Measurements from ENCODE around the gene RALA.
A peak's percentile ranks its signal among the peaks of the same experiment; 100 is the strongest.

RALA gene

DNA sequence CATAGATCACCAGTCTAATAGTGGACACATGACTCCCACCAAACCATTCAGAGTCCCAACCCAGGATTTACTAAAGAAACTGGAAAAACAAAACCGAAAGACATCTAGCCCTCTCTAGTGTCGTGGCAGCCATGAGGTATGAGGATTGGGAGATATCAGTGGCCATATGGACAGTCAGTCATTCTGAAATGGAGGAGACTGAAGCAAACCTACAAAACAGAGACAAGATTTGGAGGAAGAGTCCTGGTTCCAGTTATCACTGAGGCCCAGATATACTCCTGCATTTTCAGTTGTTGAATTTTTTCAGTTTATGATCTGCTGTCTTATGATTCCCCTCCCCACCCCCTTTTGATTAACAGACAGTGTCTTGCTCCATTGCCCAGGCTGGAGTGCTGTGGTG lies 9.1 kb upstream of the RALA start:
- no peak for DNase-seq

DNA sequence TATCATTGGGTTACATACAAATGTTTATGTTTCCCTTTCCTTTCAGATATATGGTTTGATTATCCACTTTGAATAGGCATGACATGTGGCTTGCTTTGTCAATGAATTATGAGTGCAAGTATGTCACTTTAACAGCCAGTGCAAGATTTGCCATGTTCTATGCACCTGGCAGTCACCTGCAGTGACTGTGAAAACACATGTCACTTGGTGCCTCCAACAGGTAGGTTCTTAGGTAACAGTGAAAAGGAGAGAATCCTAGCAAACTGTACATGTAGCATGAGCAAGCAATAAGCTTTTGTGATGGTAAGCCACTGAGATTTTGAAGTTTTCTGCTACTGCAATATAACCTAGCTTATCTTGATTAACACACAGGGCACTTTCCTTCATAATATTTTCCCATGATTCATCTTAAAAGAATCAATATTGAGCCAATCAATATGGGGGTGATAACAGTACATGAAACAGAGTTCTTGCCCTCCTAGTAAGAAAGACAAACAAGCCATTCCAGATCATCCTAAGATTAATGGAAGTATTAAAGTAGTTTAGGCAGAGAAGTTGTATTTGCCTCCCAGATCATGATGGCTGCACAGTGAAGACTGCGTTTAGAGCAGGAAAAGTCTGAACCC lies 7.9 kb upstream of the RALA start:
- no peak for DNase-seq

DNA sequence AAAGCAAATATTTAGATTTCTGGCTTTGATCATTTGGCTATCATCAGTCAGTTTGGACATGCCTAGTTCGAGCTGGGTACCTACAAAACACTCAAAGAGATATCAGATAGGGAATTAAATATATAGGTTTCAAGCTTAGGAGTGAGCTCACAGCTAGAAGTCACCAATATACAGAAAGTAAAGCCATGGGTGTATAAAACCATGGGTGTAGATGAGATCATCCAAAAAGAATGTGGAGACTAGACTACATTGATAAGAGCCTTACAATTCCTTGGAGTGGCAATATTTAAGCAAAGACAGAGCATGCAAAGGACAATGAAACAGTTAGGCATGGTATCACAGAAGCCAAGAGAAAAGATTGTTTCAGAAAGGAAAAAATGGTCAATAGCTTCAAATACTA lies 7.2 kb upstream of the RALA start:
- DNase-seq: no peak

GRCh38 chr7:39617005-39617404 lies 6.4 kb upstream of the RALA start:
- DNase-seq: no peak

DNA sequence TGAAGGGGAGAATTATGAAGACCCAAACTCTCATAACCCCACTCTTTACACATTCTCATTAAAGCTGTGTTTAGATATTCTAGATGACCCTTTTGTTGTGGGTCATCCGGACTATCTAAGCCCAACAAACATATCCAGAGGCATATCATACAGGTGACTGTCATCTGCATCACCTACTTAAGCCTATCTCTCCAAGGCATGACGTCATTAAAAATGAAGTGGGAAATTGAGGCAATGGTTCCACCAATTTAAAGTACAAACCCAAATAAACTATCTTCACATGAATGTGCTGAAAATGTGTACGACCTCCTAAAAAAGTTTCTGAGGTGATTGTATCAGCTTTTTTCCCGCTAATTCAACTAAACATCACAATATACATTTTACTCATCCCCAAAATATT lies 4.5 kb upstream of the RALA start:
- DNase-seq: no peak

- no peak for DNase-seq
Observed at GRCh38 chr7:39620486-39620885, 2.9 kb upstream of the RALA start.

GRCh38 chr7:39621261-39621660 lies 2.1 kb upstream of the RALA start:
- no peak for DNase-seq

DNA sequence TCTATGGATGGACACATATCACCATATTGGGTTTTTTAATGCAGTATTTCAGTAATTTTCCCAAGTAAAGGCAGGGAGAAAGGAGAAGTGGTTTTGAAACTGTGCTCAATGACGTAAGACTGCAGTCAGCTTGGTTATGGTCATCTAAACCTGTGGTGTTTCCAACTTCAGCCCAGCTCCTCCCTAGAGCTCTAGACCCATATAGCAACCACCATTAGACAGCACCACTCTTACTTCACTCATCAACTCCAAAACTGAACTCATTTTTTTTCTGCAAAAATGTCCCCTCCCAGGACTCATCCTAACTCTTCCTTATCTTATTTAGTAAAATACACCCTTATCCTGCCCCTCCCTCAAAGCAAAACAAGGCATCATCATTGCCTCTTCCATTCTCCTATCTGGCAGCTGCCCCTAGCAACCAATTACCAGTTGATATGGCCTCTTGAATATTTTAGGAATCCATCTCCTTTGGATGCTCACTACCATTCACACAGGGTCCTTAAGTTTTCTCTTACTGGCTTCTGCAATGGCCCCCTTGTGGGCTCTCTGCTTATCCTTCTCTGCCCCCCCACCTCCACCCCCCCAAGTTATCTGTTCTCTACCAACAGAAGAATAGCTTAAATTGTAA lies 1.5 kb upstream of the RALA start:
- DNase-seq: peak in 1 of 2 donors; percentile 42

- no peak for DNase-seq
Observed at GRCh38 chr7:39622609-39623008, 763 bp upstream of the RALA start.

- no peak for DNase-seq
Observed at GRCh38 chr7:39623732-39624441, 515 bp downstream of the RALA start.

- peak; percentile 33 to 44 for DNase-seq
Observed at GRCh38 chr7:39624442-39624807, 1.1 kb downstream of the RALA start.

DNA sequence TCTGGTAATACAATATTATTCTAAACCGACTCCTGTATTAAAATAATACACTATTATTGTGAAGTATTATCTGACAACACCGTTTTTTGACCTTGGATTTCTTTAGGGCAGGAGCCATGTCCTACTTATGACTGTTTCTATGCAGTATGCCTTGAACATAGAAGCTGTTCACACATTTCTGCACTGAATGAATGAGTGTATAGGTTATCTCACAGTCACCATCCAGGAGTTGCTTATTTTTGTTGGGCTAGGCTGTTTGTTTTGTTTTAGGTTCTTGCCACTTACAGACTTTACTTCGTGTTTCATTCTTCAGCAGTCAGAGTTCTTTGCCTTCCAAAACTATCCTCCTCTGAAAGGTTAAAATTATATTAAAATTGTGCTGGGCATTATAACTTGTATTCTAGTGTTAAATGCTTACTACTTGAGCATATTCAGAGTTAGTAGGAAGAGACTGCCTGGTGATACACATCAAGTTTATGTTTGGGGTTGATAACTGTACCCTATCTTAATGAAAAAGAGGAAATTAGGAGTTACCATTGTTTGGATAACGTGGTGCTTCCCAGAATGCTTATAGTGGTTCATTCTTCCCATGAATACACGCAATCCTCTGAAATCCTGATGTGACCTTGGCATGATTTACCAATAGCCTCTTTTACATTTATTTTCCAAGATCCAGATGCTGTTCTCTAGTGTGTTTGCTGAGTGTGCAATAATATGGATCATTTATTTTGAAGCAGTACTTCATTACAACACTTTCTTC lies 1.7 kb downstream of the RALA start:
- DNase-seq: no peak

DNA sequence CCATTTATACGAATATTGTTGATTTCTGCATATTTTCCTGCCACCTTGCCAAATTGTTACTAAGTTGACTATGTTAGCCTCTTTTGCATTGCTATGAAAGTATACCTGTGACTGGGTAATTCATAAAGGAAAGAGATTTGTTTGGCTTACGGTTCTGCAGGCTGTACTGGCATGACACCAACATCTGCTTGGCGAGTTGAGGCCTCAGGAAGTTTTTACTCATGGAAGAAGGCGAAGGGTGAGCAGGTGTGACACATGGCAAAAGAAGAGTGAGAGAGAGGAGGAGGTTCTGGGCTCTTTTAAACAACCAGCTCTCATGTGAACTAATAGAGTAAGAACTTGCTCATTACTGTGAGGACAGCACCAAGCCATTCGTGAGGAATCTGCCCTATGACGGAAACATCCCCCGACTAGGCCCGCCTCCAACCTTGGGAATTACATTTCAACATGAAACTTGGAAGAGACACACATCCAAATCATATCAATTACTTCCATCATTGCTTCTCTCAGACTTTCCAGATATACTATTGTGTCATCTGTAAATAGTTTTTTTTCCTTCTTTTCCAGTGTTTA lies 8.4 kb downstream of the RALA start:
- no peak for DNase-seq

DNA sequence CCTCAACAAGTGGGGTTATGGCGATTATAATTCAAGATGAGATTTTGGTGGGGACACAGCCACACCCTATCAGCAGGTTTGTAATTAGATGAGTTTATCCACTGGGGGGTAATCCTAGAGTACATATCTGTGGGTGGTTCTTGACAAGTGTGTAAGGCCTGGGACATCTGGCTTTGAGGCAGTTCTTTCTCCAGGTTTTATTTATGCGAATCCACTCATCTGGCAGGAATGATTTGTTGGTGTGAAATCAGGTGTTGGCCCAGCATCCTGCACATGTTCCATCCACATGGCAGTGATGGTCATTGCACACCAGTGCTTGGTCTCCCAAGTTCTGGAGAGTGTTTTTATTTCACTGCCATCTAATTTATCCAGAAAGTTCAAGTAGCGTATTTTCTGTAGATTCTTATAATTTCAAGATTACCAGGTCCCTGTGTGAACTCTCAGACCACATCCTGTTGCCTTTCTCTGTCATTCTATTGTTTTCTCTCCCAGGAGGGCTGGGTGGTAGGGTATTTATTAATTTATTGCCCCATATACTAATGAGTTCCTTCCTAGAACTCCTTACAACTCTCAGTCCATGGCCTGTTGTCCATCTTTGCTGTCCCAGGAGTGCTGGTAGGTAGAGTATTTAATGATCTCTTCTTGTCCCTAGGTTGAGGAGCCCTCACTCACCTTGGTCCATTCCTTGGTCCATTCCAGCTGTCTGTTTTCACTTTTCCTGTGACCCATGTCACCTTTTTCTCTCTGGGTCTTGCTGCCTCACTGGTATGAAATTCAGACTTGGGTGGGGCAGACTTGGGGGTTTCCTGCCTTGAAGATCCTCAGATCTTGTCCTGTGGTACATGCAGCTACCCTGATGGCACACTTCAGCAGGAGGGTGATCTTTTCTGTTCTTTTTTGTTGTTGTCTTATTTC lies 10.4 kb downstream of the RALA start:
- peak; percentile 51 to 60 for DNase-seq

DNA sequence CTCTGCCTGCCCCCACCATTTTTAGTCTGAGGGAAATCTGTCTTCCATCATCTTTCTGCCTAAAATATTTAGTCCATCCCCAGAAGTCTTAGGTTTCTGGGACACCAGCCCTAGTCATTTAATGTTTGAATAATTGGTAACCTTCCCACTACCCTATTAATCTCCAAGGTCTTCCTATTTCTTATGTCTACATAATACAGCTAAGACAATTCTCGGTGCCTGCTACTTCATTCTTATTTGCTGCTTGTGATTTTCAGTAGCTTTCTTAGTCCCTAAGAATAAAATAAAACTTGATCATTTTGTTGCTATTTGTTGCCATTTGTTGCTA lies 11.1 kb downstream of the RALA start:
- DNase-seq: no peak

DNA sequence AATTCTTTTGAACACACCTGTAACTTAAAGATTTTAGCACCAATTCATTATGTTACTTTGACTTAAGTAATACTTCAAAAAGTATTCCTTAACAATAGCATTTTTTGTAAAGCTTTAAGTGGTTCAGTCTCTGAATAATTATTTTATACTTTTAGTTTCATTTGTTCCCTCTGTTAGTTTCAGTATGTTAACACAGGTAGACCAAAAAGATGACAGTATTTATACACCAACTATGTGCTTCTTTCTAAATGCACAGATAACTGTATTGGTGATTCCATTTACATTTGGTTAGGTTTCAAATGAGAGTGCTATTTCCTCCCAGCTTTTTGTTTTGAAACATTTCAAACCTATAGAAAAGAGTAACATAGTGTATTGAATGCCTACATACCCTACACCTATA lies 14.0 kb downstream of the RALA start:
- DNase-seq: no peak

GRCh38 chr7:39637963-39638485 lies 14.7 kb downstream of the RALA start:
- DNase-seq: no peak

GRCh38 chr7:39642896-39643295 lies 19.5 kb downstream of the RALA start:
- no peak for DNase-seq

DNA sequence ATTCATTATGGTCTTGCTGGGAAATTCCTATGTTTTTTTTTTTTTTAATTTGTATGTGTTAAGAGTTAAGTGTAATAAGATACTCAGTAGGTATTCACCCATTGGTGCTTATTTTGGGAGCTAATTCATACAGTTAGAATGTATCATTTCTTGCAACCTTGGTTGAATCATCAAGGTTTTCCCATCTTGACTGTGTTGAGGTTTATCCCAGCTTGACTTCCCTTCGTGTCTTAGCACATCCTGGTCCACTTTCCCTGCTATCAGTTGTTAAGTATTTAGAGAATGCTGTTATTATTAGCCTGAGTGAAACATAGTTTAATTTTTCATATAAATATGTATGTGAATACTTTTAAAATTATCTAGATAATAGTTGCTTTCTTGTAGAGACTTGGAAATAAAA lies 20.8 kb downstream of the RALA start:
- DNase-seq: no peak

DNA sequence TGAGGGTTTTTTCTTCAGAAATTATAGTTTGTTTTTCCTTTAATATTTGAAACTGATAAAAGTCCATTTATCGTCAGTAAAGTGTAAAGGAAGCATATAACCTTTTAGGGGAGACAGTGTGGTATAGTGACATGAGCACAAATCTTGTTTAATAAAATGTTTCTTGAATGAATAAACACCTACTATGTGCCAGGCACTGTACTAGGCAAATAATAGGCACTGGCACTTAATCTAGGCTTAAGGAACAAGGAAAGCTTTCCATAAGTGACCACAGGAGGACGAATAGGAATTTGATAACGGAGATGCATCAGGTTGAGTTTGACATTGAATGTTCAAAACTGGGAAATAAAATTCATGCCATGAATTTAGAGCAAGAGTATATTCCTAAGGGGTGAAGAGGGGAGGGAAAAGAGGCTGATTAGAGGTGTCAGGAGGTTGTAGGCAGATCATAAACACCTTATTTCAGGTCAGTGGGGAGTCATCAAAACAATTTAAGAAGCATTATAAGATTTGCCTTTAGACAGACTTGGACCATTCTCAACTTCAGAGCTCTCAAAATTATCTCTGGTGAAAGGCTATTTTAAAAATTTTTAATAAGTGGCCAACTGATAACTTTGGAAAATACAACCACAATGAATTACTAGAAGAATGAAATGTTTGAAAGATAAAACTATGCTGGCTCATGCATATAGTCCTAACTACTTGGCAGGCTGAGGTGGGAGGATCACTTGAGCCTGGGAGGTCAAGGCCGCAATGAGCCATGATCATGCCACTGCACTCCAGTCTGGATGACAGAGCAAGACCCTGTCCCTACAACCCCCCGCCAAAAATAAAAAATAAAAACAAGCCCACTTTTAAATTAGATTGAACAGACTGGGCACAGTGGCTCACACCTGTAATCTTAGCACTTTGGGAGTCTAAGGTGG lies 22.4 kb downstream of the RALA start:
- no peak for DNase-seq

DNA sequence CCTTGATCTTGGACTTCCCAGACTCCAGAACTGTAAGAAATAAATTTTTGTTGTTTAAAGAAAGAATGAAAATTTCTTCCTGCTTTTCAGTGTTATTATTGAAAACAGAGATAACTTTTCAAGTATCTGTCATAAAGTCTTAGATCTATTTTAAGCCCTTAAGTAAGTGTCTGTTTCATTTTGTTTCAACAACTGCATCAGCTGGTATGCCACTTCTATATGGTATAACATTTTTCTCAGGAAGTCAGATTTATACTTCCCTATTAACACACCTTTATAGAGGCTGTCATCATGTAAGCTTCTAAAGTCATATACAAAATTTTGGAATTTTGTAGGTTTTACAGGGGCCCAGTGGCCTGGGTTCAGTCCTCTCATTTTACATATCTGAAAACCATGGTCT lies 24.4 kb downstream of the RALA start:
- no peak for DNase-seq

All from CD4-positive, alpha-beta T cell treated with Interleukin-4 for 1 hour (primary cell).